BE2C (cell line): ENCODE results near the gene NSDHL.

Source experiments
- DNase-seq: peaks from one replicate; pipeline ENCODE4 v3.0.0-alpha.2; 2020
- H3K27me3 ChIP-seq: fragments of 250-450 bp; sonication (Bioruptor Pico); 2 replicates; pipeline ENCODE4 v1.5.1; 2020; ENCODE audit warnings: mild to moderate bottlenecking
- H3K36me3 ChIP-seq: fragments of 250-450 bp; sonication (Bioruptor Pico); 2 replicates; pipeline ENCODE4 v1.5.1; 2020; ENCODE audit warnings: mild to moderate bottlenecking
- H3K4me1 ChIP-seq: fragments of 250-450 bp; sonication (Bioruptor Pico); 2 replicates; pipeline ENCODE4 v1.5.1; 2020
- H3K4me3 ChIP-seq: 2 replicates; pipeline ENCODE4 v1.5.1; 2011; ENCODE audit warnings: low read depth, low read length
- H3K9me3 ChIP-seq: fragments of 250-450 bp; sonication (Bioruptor Pico); 2 replicates; pipeline ENCODE4 v1.5.1; 2020
- TF ChIP-seq, protein P1 (sequence below): IDR thresholded peaks from 2 replicates; pipeline ENCODE4 v1.5.1; 2012; ENCODE audit warnings: mild to moderate bottlenecking, low read depth, low read length

NSDHL gene

DNA sequence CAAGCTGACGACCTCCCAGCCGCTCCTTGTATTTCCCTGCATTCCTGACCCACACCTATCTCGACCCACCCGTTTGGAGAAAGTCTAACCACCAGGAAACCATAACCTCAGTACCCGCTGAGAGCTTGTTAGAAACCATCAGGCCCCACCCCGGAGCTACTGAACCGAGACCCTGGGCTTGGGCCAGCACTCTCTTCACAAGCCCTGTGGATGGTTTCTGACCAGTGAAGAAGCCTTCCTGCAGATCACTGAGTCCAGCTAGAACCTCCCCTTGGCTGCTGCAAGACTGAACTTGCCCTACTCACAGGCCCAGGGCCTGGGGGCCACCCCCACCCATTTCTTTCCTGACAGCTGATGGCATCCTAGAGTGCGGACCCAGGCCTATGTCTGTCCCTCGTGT, 40.4 kb downstream of the NSDHL start:
- no peak overlapping the region for H3K4me3 ChIP-seq

GRCh38 chrX:152872522-152872921, 41.7 kb downstream of the NSDHL start:
- no peaks in the 10 kb centered on the region for H3K27me3 ChIP-seq
- no peaks in the 10 kb centered on the region for H3K4me1 ChIP-seq
- TF ChIP-seq, protein P1, sequence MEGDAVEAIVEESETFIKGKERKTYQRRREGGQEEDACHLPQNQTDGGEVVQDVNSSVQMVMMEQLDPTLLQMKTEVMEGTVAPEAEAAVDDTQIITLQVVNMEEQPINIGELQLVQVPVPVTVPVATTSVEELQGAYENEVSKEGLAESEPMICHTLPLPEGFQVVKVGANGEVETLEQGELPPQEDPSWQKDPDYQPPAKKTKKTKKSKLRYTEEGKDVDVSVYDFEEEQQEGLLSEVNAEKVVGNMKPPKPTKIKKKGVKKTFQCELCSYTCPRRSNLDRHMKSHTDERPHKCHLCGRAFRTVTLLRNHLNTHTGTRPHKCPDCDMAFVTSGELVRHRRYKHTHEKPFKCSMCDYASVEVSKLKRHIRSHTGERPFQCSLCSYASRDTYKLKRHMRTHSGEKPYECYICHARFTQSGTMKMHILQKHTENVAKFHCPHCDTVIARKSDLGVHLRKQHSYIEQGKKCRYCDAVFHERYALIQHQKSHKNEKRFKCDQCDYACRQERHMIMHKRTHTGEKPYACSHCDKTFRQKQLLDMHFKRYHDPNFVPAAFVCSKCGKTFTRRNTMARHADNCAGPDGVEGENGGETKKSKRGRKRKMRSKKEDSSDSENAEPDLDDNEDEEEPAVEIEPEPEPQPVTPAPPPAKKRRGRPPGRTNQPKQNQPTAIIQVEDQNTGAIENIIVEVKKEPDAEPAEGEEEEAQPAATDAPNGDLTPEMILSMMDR, result no peak
- no peak overlapping the region for H3K4me3 ChIP-seq
- no peak for DNase-seq
- H3K36me3 ChIP-seq, result no peaks in the 10 kb centered on the region
- no peaks in the 10 kb centered on the region for H3K9me3 ChIP-seq

More for the DNA sequence above, 40.4 kb downstream of the NSDHL start:
- Histone ChIP-seq H3K9me3 (no peaks in the 10 kb centered on the region), H3K36me3 (no peaks in the 10 kb centered on the region), H3K27me3 (no peaks in the 10 kb centered on the region), H3K4me1 (no peaks in the 10 kb centered on the region)
- TF ChIP-seq, protein P1, result no peak
- no peak for DNase-seq

DNA sequence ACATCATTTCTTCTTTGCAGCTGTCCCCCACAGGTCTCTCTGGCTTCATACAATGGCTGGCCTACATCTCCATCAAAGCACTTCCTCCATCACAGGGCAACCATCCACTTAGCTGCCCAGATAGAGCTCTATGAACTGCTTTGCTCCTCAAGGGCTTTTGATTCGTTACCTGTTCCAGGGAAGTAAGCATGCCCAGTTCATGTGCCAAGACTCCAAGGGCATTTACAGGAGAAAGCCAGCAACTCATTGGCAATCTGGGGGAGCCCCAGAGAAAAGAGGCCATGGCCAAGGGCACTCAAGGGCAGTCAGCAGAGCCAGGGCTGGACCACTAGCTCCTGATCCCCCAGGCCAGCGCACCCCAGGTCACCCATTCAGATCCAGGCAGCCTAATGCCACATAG, 42.5 kb downstream of the NSDHL start:
- no peaks in the 10 kb centered on the region for H3K9me3 ChIP-seq
- no peaks in the 10 kb centered on the region for H3K27me3 ChIP-seq
- no peaks in the 10 kb centered on the region for H3K4me1 ChIP-seq
- no peaks in the 10 kb centered on the region for H3K36me3 ChIP-seq
- TF ChIP-seq, protein P1, result no peak
- no peak for DNase-seq
- H3K4me3 ChIP-seq, result no peak overlapping the region

DNA sequence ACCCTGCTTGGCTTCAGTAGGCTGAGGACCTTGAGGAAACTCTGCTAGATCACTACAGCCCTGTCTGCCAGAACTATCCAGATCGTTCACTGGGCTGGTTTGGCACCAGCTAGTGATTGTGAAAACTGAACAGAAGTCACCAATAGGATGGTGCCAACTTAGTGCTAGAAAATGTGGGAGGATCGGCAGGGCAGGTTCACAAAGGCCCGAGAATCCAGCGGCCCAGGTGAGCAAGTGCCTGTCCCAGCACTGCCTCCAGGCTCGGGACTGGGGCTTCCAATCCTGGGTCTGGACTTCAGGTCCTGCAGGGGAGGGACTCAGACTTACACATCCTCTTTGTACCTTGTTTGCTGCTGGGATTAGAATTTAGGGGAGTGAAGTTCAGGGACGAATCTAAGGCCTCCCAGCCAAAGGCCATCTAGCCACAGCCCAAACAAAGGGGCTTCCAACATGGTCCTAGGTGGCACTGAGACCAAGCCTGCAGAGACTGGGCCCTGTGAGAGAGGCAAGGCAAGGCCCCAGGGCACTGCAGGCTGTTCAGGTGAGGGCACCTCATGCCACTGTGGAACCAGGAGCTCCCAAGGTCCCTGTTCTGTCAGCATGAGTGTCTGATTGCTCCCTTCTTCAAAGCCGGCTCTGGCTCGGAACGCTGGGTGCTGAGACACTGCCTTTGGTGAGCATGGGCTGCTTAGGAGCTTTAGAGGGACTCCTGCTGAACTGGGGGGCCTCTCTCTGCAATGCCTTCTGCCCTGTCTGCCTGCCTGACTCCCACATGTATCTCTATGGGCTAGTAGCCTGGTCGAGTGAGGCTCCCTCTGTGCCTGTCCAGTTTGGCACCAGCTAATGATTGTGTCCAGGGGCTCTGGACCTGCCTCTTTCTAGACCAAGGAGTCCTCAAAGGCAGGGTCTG, 46.3 kb downstream of the NSDHL start:
- H3K4me1 ChIP-seq, result no peaks in the 10 kb centered on the region
- H3K4me3 ChIP-seq, result no peak overlapping the region
- DNase-seq, result no peak
- no peaks in the 10 kb centered on the region for H3K36me3 ChIP-seq
- TF ChIP-seq, protein P1, result no peak
- no peaks in the 10 kb centered on the region for H3K9me3 ChIP-seq
- H3K27me3 ChIP-seq, result no peaks in the 10 kb centered on the region

GRCh38 chrX:152878976-152879755, 48.3 kb downstream of the NSDHL start:
- H3K27me3 ChIP-seq, result no peaks in the 10 kb centered on the region
- DNase-seq, result no peak
- TF ChIP-seq, protein P1, result no peak
- no peaks in the 10 kb centered on the region for H3K36me3 ChIP-seq
- H3K9me3 ChIP-seq, result no peaks in the 10 kb centered on the region
- no peaks in the 10 kb centered on the region for H3K4me1 ChIP-seq
- H3K4me3 ChIP-seq, result no peak overlapping the region
